HCT116 (cell line): ENCODE measurements around the gene CDK18. TPM values are rescaled to one million over a fixed set of nuclear protein-coding genes. Genes with fewer than 3 reads are reported as not detected.
A peak's percentile ranks its signal among the peaks of the same experiment; 100 is the strongest.

Experiments
- ATAC-seq: fragments of 200-7000 bp; cut with Tn5 transposase; 2 replicates; pipeline ENCODE4 v1.9.1; 2020; ENCODE audit warnings: mild to moderate bottlenecking, moderate library complexity
- BruUV-seq: library from RNA; stranded (reverse); fragments of 400-500 nt; replicated peaks from 2 replicates; lab custom pipeline; 2021; lab: Mats Ljungman, UMichigan
- CTCF ChIA-PET: fragments of 300-600 bp; sonication (Branson Sonifier 250); formaldehyde crosslinking; loops from one replicate; lab custom pipeline; 2021; ENCODE audit warnings: antibody characterized with exemption; lab: Charles Lee
- POLR2A ChIA-PET: fragments of 300-600, 350-600 bp; sonication (Branson Sonifier 250); formaldehyde crosslinking; loops from one replicate; lab custom pipeline; 2021; ENCODE audit warnings: antibody characterized with exemption; lab: Charles Lee
- RAD21 ChIA-PET, 2 experiments: fragments of 300-600 bp; sonication (Branson Sonifier 250); formaldehyde crosslinking; loops; one replicate each; lab custom pipeline; 2023; ENCODE audit warnings: low total read pairs in 2 of 2; ENCODE audit not compliant: uncharacterized antibody in 2 of 2, unreplicated experiment in 2 of 2, low non-redundant PET in 1 of 2; lab: Charles Lee
- DNase-seq: peaks from one replicate; pipeline ENCODE4 v3.0.0-alpha.2; 2010; ENCODE audit warnings: low read depth, low spot score
- H2AFZ ChIP-seq: fragments of 200-600 bp; shearing (Covaris generic), sonication (generic); 2 replicates; pipeline ENCODE4 v1.6.1; 2017; ENCODE audit warnings: low read depth, mixed run types, mixed read lengths, antibody characterized with exemption, low read length; ENCODE audit not compliant: poor library complexity, severe bottlenecking
- H3K27ac ChIP-seq: 2 replicates; pipeline ENCODE4 v1.5.1; 2012; ENCODE audit warnings: low read depth, low read length
- H3K27me3 ChIP-seq: fragments of 200-600 bp; sonication (generic); 2 replicates; pipeline ENCODE4 v1.6.1; 2016; ENCODE audit warnings: mixed run types, low read length, mixed read lengths; ENCODE audit not compliant: insufficient read depth
- H3K36me3 ChIP-seq, 2 experiments: fragments of 200-500 bp in 1 of 2; fragments of 200-600 bp in 1 of 2; sonication (Bioruptor generic) in 1 of 2; sonication (generic) in 1 of 2; 2 replicates each; pipeline versions ENCODE4 v1.5.1 to v1.6.1; 2014 to 2016; ENCODE audit warnings: low read length in 2 of 2, inconsistent platforms in 1 of 2, mixed read lengths in 1 of 2, mixed run types in 1 of 2; ENCODE audit not compliant: insufficient read depth in 2 of 2, control insufficient read depth in 1 of 2
- H3K4me1 ChIP-seq, 2 experiments: fragments of 200-600 bp in 1 of 2; sonication (generic) in 1 of 2; 2 replicates each; pipeline versions ENCODE4 v1.5.1 to v1.6.1; 2012 to 2017; ENCODE audit warnings: low read length in 2 of 2, inconsistent platforms in 1 of 2, mild to moderate bottlenecking in 1 of 2, mixed read lengths in 1 of 2, mixed run types in 1 of 2, moderate library complexity in 1 of 2; ENCODE audit not compliant: insufficient read depth in 2 of 2, control insufficient read depth in 1 of 2
- H3K4me2 ChIP-seq: fragments of 200-600 bp; sonication (generic); 2 replicates; pipeline ENCODE4 v1.6.1; 2017; ENCODE audit warnings: mixed run types, low read length, mixed read lengths
- H3K4me3 ChIP-seq, 2 experiments: fragments of 200-600 bp in 1 of 2; sonication (generic) in 1 of 2; replicated peaks in 1 of 2; 2 replicates each; pipeline ENCODE4 v1.5.1; 2011 to 2016; ENCODE audit warnings: low read length in 2 of 2, control low read depth in 1 of 2, low read depth in 1 of 2, mild to moderate bottlenecking in 1 of 2, mixed read lengths in 1 of 2, mixed run types in 1 of 2
- H3K79me2 ChIP-seq: fragments of 200-600 bp; sonication (generic); 2 replicates; pipeline ENCODE4 v1.6.1; 2017; ENCODE audit warnings: mild to moderate bottlenecking, mixed run types, low read length, moderate library complexity, mixed read lengths; ENCODE audit not compliant: insufficient read depth
- H3K9ac ChIP-seq: fragments of 200-600 bp; sonication (generic); 2 replicates; pipeline ENCODE4 v1.6.1; 2016; ENCODE audit warnings: low read length, mixed read lengths
- H3K9me2 ChIP-seq: fragments of 200-600 bp; sonication (generic), shearing (Covaris generic); 2 replicates; pipeline ENCODE4 v1.6.1; 2017; ENCODE audit warnings: mixed run types, mild to moderate bottlenecking, moderate library complexity; ENCODE audit not compliant: insufficient read depth
- H3K9me3 ChIP-seq, 2 experiments: fragments of 200-500 bp in 1 of 2; fragments of 200-600 bp in 1 of 2; sonication (Bioruptor generic) in 1 of 2; sonication (generic) in 1 of 2; 2 replicates each; pipeline ENCODE4 v1.6.1; 2014 to 2017; ENCODE audit warnings: low read length in 2 of 2, mixed read lengths in 2 of 2, inconsistent platforms in 1 of 2, low read depth in 1 of 2, mild to moderate bottlenecking in 1 of 2, mixed run types in 1 of 2, moderate library complexity in 1 of 2; ENCODE audit not compliant: control insufficient read depth in 1 of 2, insufficient read depth in 1 of 2
- H4K20me1 ChIP-seq: fragments of 200-600 bp; sonication (generic), shearing (Covaris generic); 2 replicates; pipeline ENCODE4 v1.6.1; 2017; ENCODE audit warnings: mixed run types, mild to moderate bottlenecking, moderate library complexity; ENCODE audit not compliant: insufficient read depth
- CBX3 ChIP-seq: IDR thresholded peaks from 2 replicates; pipeline ENCODE4 v1.6.1; 2012; ENCODE audit warnings: low read depth
- CEBPB ChIP-seq: IDR thresholded peaks from 2 replicates; pipeline ENCODE4 v1.6.1; 2012; ENCODE audit warnings: low read depth
- EGR1 ChIP-seq: IDR thresholded peaks from 2 replicates; pipeline ENCODE4 v1.6.1; 2012; ENCODE audit warnings: low read depth
- ELF1 ChIP-seq: IDR thresholded peaks from 2 replicates; pipeline ENCODE4 v1.6.1; 2012; ENCODE audit warnings: low read depth, borderline replicate concordance
- FOSL1 ChIP-seq: IDR thresholded peaks from 2 replicates; pipeline ENCODE4 v1.6.1; 2012; ENCODE audit warnings: low read depth
- POLR2A ChIP-seq: IDR thresholded peaks from 2 replicates; pipeline ENCODE4 v1.7.0; 2011; ENCODE audit warnings: borderline replicate concordance; ENCODE audit not compliant: insufficient read depth, insufficient read length; ENCODE audit errors: extremely low read depth
- SIN3A ChIP-seq: IDR thresholded peaks from 2 replicates; pipeline ENCODE4 v1.6.1; 2012; ENCODE audit warnings: low read depth
- SP1 ChIP-seq: IDR thresholded peaks from 2 replicates; pipeline ENCODE4 v1.6.1; 2012; ENCODE audit warnings: low read depth
- TCF7L2 ChIP-seq: IDR thresholded peaks from 2 replicates; pipeline ENCODE4 v1.7.0; 2011; ENCODE audit warnings: borderline replicate concordance, inconsistent platforms; ENCODE audit not compliant: insufficient read depth, insufficient read length; ENCODE audit errors: extremely low read depth
- YY1 ChIP-seq: IDR thresholded peaks from 2 replicates; pipeline ENCODE4 v1.6.1; 2011; ENCODE audit warnings: low read length, low read depth, moderate library complexity, mild to moderate bottlenecking; ENCODE audit not compliant: insufficient replicate concordance; ENCODE audit errors: extremely low read depth
- ZBTB33 ChIP-seq: IDR thresholded peaks from 2 replicates; pipeline ENCODE4 v1.6.1; 2011; ENCODE audit warnings: mild to moderate bottlenecking, low read length, moderate library complexity; ENCODE audit not compliant: insufficient replicate concordance; ENCODE audit errors: extremely low read depth
- ZNF274 ChIP-seq: fragments of 200-500 bp; sonication (Bioruptor generic); IDR thresholded peaks from 2 replicates; pipeline ENCODE4 v1.6.1; 2014; ENCODE audit warnings: mild to moderate bottlenecking, low read depth, low read length, inconsistent platforms
- intact Hi-C: fragments of 100-400 bp; cut with micrococcal nuclease; formaldehyde crosslinking; loops from 2 replicates; pipeline ENCODE4 v1.10.0; 2022
- total RNA-seq: library from RNA; stranded (reverse); gene quantifications from one replicate; pipeline ENCODE4 v1.2.1, GENCODE V29; 2021; ENCODE audit not compliant: unreplicated experiment

The CDK18 gene
- total RNA-seq, 1 experiment from 2014 or later = 32.0 TPM

GRCh38 chr1:205477121-205477758 is 27.2 kb upstream of the CDK18 start:
- intact Hi-C loops = no loop called here
- H3K27ac ChIP-seq = 0 out of 2 replicates have a peak overlapping the region, but pooled peaks have one; percentile 9
- CTCF ChIA-PET = interaction anchor here (1.2 kb wide), 1 partner anchor 36 kb away, joined by 6 read pairs; no protein-coding TSS in a partner anchor
- H3K9me3 ChIP-seq = peaks cover 0 to 8% of the 10 kb centered on the region in 2 experiments; a peak in 1 of 4 replicates
- H3K4me3 ChIP-seq = no peak overlapping the region
- no peaks in the 10 kb centered on the region for H3K36me3 ChIP-seq
- TF ChIP-seq SP1 (no peak), ZNF274 (no peak)
- H4K20me1 ChIP-seq = no peaks in the 10 kb centered on the region
- H3K4me2 ChIP-seq = peak overlapping the region; percentile 45
- H3K4me1 ChIP-seq = peaks cover 10 to 15% of the 10 kb centered on the region in 2 experiments
- H3K27me3 ChIP-seq = no peaks in the 10 kb centered on the region
- DNase-seq (no peak), ATAC-seq (peak; percentile 54)
- H3K79me2 ChIP-seq = no peaks in the 10 kb centered on the region
- no peak overlapping the region for H3K9ac ChIP-seq
- RAD21 ChIA-PET = no interaction called here
- no peaks in the 10 kb centered on the region for H3K9me2 ChIP-seq
- no peak overlapping the region for H2AFZ ChIP-seq
- POLR2A ChIA-PET = interaction anchor here (1.2 to 1.6 kb wide), 2 partner anchors 27 to 35 kb away, joined by 4 to 10 read pairs; no protein-coding TSS in a partner anchor
- no TSS peak for BruUV-seq

GRCh38 chr1:205477759-205478247 is 26.7 kb upstream of the CDK18 start:
- intact Hi-C loops = no loop called here
- Histone ChIP-seq H4K20me1 (no peaks in the 10 kb centered on the region), H3K79me2 (no peaks in the 10 kb centered on the region), H3K27ac (0 out of 2 replicates have a peak overlapping the region, but pooled peaks have one; percentile 9), H3K27me3 (peaks cover 2% of the 10 kb centered on the region; the same call in 1 of the 2 replicates), H3K9ac (no peak overlapping the region), H2AFZ (peak overlapping the region; percentile 0), H3K36me3 (no peaks in the 10 kb centered on the region), H3K9me2 (no peaks in the 10 kb centered on the region), H3K4me3 (no peak overlapping the region; a peak in 1 of 4 replicates), H3K4me1 (peaks cover 10 to 15% of the 10 kb centered on the region in 2 experiments), H3K9me3 (peaks cover 0 to 8% of the 10 kb centered on the region in 2 experiments; a peak in 1 of 4 replicates), H3K4me2 (peak overlapping the region; percentile 45)
- DNase-seq (peak; percentile 59), ATAC-seq (peak; percentile 70)
- ChIA-PET RAD21 (interaction anchor here in 1 of 2 experiments (1.2 kb wide), 1 partner anchor 39 kb away, joined by 4 read pairs; no protein-coding TSS in a partner anchor), CTCF (interaction anchor here (0.7 to 1.5 kb wide), 5 partner anchors 10 to 80 kb away, joined by 3 to 9 read pairs (median 6); no protein-coding TSS in a partner anchor), POLR2A (interaction anchor here (0.7 to 1.6 kb wide), 3 partner anchors 28 to 43 kb away, joined by 3 to 10 read pairs (median 4); no protein-coding TSS in a partner anchor)
- TF ChIP-seq ZNF274 (no peak), ELF1 (no peak), EGR1 (no peak), CBX3 (no peak), YY1 (no peak), POLR2A (no peak), SIN3A (no peak), ZBTB33 (no peak), TCF7L2 (no peak), SP1 (peak; percentile 54; the same call in 1 of the 2 replicates), CEBPB (no peak), FOSL1 (peak; percentile 21; the same call in 1 of the 2 replicates)
- BruUV-seq = no TSS peak
